ENCODE measurements around the gene MMP10. TPM values are rescaled to one million over a fixed set of nuclear protein-coding genes. Genes with fewer than 3 reads are reported as not detected.

MMP10 gene
- 0.54 and 0.65 TPM in 2 replicates for total RNA-seq

GRCh38 chr11:102780491-102780918 lies at the start of gene MMP10:
TSS of gene MMP10 (minus strand) at chr11:102780628. CDS start at chr11:102780591, 37 bp downstream.

GRCh38 chr11:102798012-102798746 lies 17.8 kb upstream of the MMP10 start, which contains the start of gene MMP1:
TSS of gene MMP1 (minus strand) at chr11:102798160. CDS start at chr11:102798092, 68 bp downstream.

GRCh38 chr11:102724904-102725500 lies 55.4 kb downstream of the MMP10 start, which contains the start of gene MMP8:
TSS of gene MMP8 (minus strand) at chr11:102724954. CDS start at chr11:102724855, 99 bp downstream.

Other genes with a start within 250 kb of the MMP10 start
- gene MMP7, start 249.9 kb downstream of the MMP10 start, total RNA-seq = not detected in 2 replicates
- gene MMP20, start 155.3 kb downstream of the MMP10 start, total RNA-seq = not detected in 2 replicates
- gene MMP27, start 74.9 kb downstream of the MMP10 start, total RNA-seq = not detected in 2 replicates
- gene MMP8, start 55.7 kb downstream of the MMP10 start, total RNA-seq = 0.22 TPM in 1 of 2 replicates, not detected in the other
- gene MMP1, start 17.5 kb upstream of the MMP10 start, total RNA-seq = 13.7 and 21.8 TPM in 2 replicates
- gene MMP3, start 63.0 kb upstream of the MMP10 start, total RNA-seq = 33.3 and 99.6 TPM in 2 replicates
- gene MMP12, start 94.4 kb upstream of the MMP10 start, total RNA-seq = 0.11 and 0.26 TPM in 2 replicates
- gene MMP13, start 175.1 kb upstream of the MMP10 start, total RNA-seq = 1.6 and 5.7 TPM in 2 replicates